ENCODE measurements around the gene ANKRD6.
A peak's percentile ranks its signal among the peaks of the same experiment; 100 is the strongest.

ANKRD6 gene

GRCh38 chr6:89667872-89668556 lies 235.1 kb downstream of the ANKRD6 start:
- DNase-seq = peak; percentile 66

- DNase-seq = peak; percentile 11
Measured at GRCh38 chr6:89669002-89669401, 236.1 kb downstream of the ANKRD6 start.

GRCh38 chr6:89670935-89671565 lies 238.1 kb downstream of the ANKRD6 start:
- DNase-seq = no peak

- DNase-seq = peak; percentile 34
Measured at GRCh38 chr6:89675949-89676748, 243.2 kb downstream of the ANKRD6 start.

GRCh38 chr6:89678531-89678930 lies 245.6 kb downstream of the ANKRD6 start:
- DNase-seq = no peak

GRCh38 chr6:89679215-89680120 lies 246.5 kb downstream of the ANKRD6 start:
- no peak for DNase-seq

- no peak for DNase-seq
Measured at GRCh38 chr6:89680150-89680549, 247.2 kb downstream of the ANKRD6 start.

- no peak for DNase-seq
Measured at GRCh38 chr6:89680551-89680950, 247.6 kb downstream of the ANKRD6 start.

- no peak for DNase-seq
Measured at GRCh38 chr6:89681983-89682564, 249.1 kb downstream of the ANKRD6 start.

- no peak for DNase-seq
Measured at GRCh38 chr6:89682991-89683390, 250.0 kb downstream of the ANKRD6 start.

Measured in fibroblast of upper back skin (primary cell).